ENCODE data around the gene DHX40.

DNA sequence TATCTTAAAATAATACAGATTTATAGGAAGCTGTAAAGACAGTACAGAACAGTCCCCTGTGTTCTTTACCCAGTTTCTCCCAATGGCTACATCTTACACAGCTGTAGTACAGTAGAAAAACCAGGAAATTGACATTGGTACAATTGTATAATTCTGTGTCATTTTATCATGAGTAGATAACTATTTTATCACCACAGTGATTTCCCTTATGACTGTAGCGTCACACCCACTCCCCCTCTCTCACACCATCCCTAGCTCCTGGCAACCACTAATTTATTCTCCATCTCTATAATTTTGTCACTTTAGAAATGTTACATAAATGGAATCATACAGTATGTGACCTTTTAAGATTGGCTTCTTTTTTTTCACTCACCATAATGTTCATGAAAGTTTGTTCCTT lies 85.2 kb downstream of the DHX40 start:
- TF ChIP-seq, protein P1, sequence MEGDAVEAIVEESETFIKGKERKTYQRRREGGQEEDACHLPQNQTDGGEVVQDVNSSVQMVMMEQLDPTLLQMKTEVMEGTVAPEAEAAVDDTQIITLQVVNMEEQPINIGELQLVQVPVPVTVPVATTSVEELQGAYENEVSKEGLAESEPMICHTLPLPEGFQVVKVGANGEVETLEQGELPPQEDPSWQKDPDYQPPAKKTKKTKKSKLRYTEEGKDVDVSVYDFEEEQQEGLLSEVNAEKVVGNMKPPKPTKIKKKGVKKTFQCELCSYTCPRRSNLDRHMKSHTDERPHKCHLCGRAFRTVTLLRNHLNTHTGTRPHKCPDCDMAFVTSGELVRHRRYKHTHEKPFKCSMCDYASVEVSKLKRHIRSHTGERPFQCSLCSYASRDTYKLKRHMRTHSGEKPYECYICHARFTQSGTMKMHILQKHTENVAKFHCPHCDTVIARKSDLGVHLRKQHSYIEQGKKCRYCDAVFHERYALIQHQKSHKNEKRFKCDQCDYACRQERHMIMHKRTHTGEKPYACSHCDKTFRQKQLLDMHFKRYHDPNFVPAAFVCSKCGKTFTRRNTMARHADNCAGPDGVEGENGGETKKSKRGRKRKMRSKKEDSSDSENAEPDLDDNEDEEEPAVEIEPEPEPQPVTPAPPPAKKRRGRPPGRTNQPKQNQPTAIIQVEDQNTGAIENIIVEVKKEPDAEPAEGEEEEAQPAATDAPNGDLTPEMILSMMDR (conservative IDR thresholded peaks at IDR 0.05; ENCODE audit: low read depth, low read length): no peak
- no peak for TF ChIP-seq EZH2 (IDR thresholded peaks at IDR 0.05; ENCODE audit: borderline replicate concordance, low read depth, low read length, poor library complexity, severe bottlenecking)

Data from A673 (cell line).